Keratinocyte (primary cell): Measurements from ENCODE around the gene SLC17A9. TPM values are rescaled to one million over a fixed set of nuclear protein-coding genes. Genes with fewer than 3 reads are reported as not detected.

Experiments used
- DNase-seq: peaks from one replicate; pipeline ENCODE4 v3.0.0-alpha.2; 2011; ENCODE audit warnings: low read depth, missing footprints, low spot score
- FAIRE-seq: peaks from 2 replicates; lab custom pipeline; 2011; peaks lifted over from hg19 to GRCh38; lab: Jason Lieb, UNC
- H2AFZ ChIP-seq: 2 replicates; pipeline ENCODE4 v1.6.0; 2012; ENCODE audit warnings: low read length, control low read depth, inconsistent platforms; ENCODE audit not compliant: control insufficient read depth
- H3K27ac ChIP-seq: 2 replicates; pipeline ENCODE4 v1.5.1; 2011; ENCODE audit warnings: low read length; ENCODE audit not compliant: control insufficient read depth, insufficient read depth
- H3K27me3 ChIP-seq: 3 replicates; pipeline ENCODE4 v1.6.0; 2011; ENCODE audit warnings: low read length; ENCODE audit not compliant: control insufficient read depth, insufficient read depth; ENCODE audit errors: extremely low read depth
- H3K36me3 ChIP-seq, 2 experiments: 2 replicates in 1 of 2; 3 replicates in 1 of 2; pipeline ENCODE4 v1.5.1; 2011; ENCODE audit warnings: low read length in 2 of 2, mild to moderate bottlenecking in 1 of 2; ENCODE audit not compliant: control insufficient read depth in 2 of 2, insufficient read depth in 2 of 2; ENCODE audit errors: extremely low read depth in 1 of 2
- H3K4me1 ChIP-seq: 3 replicates; pipeline ENCODE4 v1.5.1; 2011; ENCODE audit warnings: low read length; ENCODE audit not compliant: control insufficient read depth, insufficient read depth; ENCODE audit errors: extremely low read depth
- H3K4me2 ChIP-seq: 3 replicates; pipeline ENCODE4 v1.6.0; 2011; ENCODE audit warnings: low read depth, low read length; ENCODE audit not compliant: control insufficient read depth, insufficient read depth; ENCODE audit errors: extremely low read depth
- H3K4me3 ChIP-seq, 3 experiments: fragments of 200-600 bp in 1 of 3; sonication (generic) in 1 of 3; 2 replicates in 2 of 3; 3 replicates in 1 of 3; pipeline ENCODE4 v1.5.1; 2011 to 2016; ENCODE audit warnings: low read length in 3 of 3, mild to moderate bottlenecking in 3 of 3, control low read depth in 2 of 3, inconsistent platforms in 1 of 3, low read depth in 1 of 3, mixed read lengths in 1 of 3, mixed run types in 1 of 3, moderate library complexity in 1 of 3; ENCODE audit not compliant: control insufficient read depth in 2 of 3, insufficient read depth in 2 of 3; ENCODE audit errors: extremely low read depth in 1 of 3
- H3K79me2 ChIP-seq: 2 replicates; pipeline ENCODE4 v1.6.0; 2012; ENCODE audit warnings: low read length; ENCODE audit not compliant: control insufficient read depth, insufficient read depth
- H3K9ac ChIP-seq: 3 replicates; pipeline ENCODE4 v1.6.0; 2011; ENCODE audit warnings: low read length; ENCODE audit not compliant: control insufficient read depth, insufficient read depth; ENCODE audit errors: extremely low read depth
- H3K9me1 ChIP-seq: 3 replicates; pipeline ENCODE4 v1.6.0; 2011; ENCODE audit warnings: low read length; ENCODE audit not compliant: control insufficient read depth, insufficient read depth; ENCODE audit errors: extremely low read depth
- H3K9me3 ChIP-seq: 2 replicates; pipeline ENCODE4 v1.5.1; 2012; ENCODE audit warnings: low read depth, low read length; ENCODE audit not compliant: control insufficient read depth
- H4K20me1 ChIP-seq: 3 replicates; pipeline ENCODE4 v1.6.0; 2011; ENCODE audit warnings: low read length; ENCODE audit not compliant: control insufficient read depth, insufficient read depth; ENCODE audit errors: extremely low read depth
- EZH2 ChIP-seq: IDR thresholded peaks from one replicate; pipeline ENCODE4 v1.6.1; 2012; ENCODE audit warnings: inconsistent platforms, mild to moderate bottlenecking, low read length, moderate library complexity
- dilution Hi-C: fragments of 300-500 bp; cut with MboI; formaldehyde crosslinking; loops from one replicate; pipeline ENCODE4 v1.7.0; 2020; ENCODE audit warnings: low sequenced_read_pairs; ENCODE audit not compliant: extremely low pct_ligation_motif_present
- polyA plus RNA-seq, 5 experiments: library from polyadenylated mRNA; depleted of rRNA in 3 of 5; stranded (reverse) in 3 of 5; stranded (forward) in 1 of 5; unstranded in 1 of 5; fragments of >200 nt; gene quantifications; 1 replicate in 1 of 5; 2 replicates in 3 of 5; 3 replicates in 1 of 5; pipeline versions ENCODE4 v1.2.1 to v1.2.3, GENCODE V29; 2011 to 2012; ENCODE audit warnings: missing spikeins in 2 of 5, low read depth in 1 of 5, low replicate concordance in 1 of 5
- TF ChIP-seq, protein P1 (sequence below), 3 experiments: IDR thresholded peaks in 1 of 3; conservative IDR thresholded peaks in 1 of 3; optimal IDR thresholded peaks in 1 of 3; 2 replicates in 2 of 3; 3 replicates in 1 of 3; pipeline versions ENCODE3 to v1.5.1; 2011; ENCODE audit warnings: low read length in 3 of 3, mild to moderate bottlenecking in 3 of 3, moderate library complexity in 2 of 3, control low read depth in 1 of 3, inconsistent platforms in 1 of 3; ENCODE audit not compliant: insufficient read depth in 2 of 3; ENCODE audit errors: extremely low read depth in 1 of 3

Gene SLC17A9
- polyA plus RNA-seq, 1 donor (not counting 4 experiments of a cell fraction or from before 2014, with no cell fraction given), result not detected

DNA sequence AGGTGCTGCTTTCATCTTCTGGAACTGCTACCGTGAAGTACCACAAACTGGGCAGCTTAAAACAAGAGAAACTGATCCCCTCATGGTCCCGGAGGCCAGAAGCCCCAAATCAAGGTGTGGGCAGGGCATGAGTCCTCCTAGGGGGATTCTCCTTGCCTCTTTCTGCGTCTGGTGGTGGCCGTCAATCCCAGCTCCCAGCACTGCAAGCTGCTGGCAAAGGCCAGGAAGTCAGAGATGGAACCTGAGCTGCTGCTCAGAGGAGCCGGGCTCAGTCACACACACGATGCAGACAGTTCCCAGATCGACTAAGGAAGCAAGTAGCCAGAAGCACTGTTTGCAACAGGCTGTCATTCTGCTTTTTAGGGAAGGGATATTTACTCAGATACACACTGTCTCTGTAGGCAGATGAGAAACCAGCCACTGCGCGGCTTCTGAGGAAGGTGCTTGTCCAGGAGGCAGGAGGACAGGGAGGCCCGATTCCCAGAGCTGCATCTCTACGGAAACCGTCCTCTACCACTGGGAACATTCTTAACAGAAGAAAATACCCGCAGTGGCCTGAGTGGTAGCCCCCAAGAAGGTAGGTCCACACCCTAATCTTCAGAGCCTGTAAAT lies 38.8 kb downstream of the SLC17A9 start:
- Histone ChIP-seq H3K27me3 (peaks cover 43% of the 10 kb centered on the region), H4K20me1 (no peaks in the 10 kb centered on the region)
- no peak for FAIRE-seq

DNA sequence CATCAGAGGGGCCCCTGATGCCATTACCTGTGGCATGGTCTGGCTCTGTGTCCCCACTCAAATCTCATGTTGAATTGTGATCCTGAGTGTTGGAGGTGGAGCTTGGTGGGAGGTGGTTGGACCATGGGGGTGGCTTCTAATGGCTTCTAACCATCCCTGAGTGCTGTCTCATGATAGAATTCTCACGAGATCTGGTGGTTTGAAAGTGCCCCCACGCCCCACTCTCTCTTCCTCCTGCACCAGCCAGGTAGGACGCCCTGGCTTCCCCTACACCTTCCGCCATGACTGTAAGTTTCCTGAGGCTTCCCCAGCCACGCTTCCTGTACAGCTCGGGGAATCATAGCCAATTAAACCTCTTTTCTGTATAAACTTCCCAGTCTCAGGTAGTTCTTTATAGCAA lies 39.4 kb downstream of the SLC17A9 start:
- Histone ChIP-seq H2AFZ (no peak overlapping the region), H3K4me2 (no peak overlapping the region)

More for the DNA sequence above, 38.8 kb downstream of the SLC17A9 start:
- TF ChIP-seq, protein P1, sequence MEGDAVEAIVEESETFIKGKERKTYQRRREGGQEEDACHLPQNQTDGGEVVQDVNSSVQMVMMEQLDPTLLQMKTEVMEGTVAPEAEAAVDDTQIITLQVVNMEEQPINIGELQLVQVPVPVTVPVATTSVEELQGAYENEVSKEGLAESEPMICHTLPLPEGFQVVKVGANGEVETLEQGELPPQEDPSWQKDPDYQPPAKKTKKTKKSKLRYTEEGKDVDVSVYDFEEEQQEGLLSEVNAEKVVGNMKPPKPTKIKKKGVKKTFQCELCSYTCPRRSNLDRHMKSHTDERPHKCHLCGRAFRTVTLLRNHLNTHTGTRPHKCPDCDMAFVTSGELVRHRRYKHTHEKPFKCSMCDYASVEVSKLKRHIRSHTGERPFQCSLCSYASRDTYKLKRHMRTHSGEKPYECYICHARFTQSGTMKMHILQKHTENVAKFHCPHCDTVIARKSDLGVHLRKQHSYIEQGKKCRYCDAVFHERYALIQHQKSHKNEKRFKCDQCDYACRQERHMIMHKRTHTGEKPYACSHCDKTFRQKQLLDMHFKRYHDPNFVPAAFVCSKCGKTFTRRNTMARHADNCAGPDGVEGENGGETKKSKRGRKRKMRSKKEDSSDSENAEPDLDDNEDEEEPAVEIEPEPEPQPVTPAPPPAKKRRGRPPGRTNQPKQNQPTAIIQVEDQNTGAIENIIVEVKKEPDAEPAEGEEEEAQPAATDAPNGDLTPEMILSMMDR (optimal IDR thresholded peaks at IDR 0.05 in 1 of 3, IDR thresholded peaks at IDR 0.05 in 1 of 3, conservative IDR thresholded peaks at IDR 0.05 in 1 of 3; ENCODE audit: extremely low read depth in 1 of 3, insufficient read depth in 2 of 3, low read length in 3 of 3), result no peak
- no peak for TF ChIP-seq EZH2
- no peak overlapping the region for H2AFZ ChIP-seq
- H3K9me1 ChIP-seq, result no peaks in the 10 kb centered on the region
- dilution Hi-C loops, result no loop called here
- H3K4me2 ChIP-seq, result no peak overlapping the region
- H3K27ac ChIP-seq, result no peak overlapping the region
- H3K9ac ChIP-seq, result no peak overlapping the region
- H3K36me3 ChIP-seq, result no peaks in the 10 kb centered on the region
- no peak for DNase-seq
- H3K4me3 ChIP-seq, result no peak overlapping the region
- no peaks in the 10 kb centered on the region for H3K79me2 ChIP-seq
- H3K9me3 ChIP-seq, result no peaks in the 10 kb centered on the region
- H3K4me1 ChIP-seq, result no peaks in the 10 kb centered on the region

More for the DNA sequence above, 39.4 kb downstream of the SLC17A9 start:
- Histone ChIP-seq H3K27ac (no peak overlapping the region), H3K9me3 (no peaks in the 10 kb centered on the region), H4K20me1 (no peaks in the 10 kb centered on the region), H3K79me2 (no peaks in the 10 kb centered on the region), H3K4me1 (no peaks in the 10 kb centered on the region), H3K27me3 (peaks cover 40% of the 10 kb centered on the region), H3K36me3 (no peaks in the 10 kb centered on the region), H3K9ac (no peak overlapping the region), H3K4me3 (no peak overlapping the region), H3K9me1 (no peaks in the 10 kb centered on the region)
- FAIRE-seq, result no peak
- dilution Hi-C loops, result no loop called here
- DNase-seq, result no peak
- TF ChIP-seq EZH2, result no peak
- TF ChIP-seq, protein P1 (optimal IDR thresholded peaks at IDR 0.05 in 1 of 3, IDR thresholded peaks at IDR 0.05 in 1 of 3, conservative IDR thresholded peaks at IDR 0.05 in 1 of 3; ENCODE audit: extremely low read depth in 1 of 3, insufficient read depth in 2 of 3, low read length in 3 of 3), result no peak
